Measurements from ENCODE around the gene CUL2. TPM values are rescaled to one million over a fixed set of nuclear protein-coding genes. Genes with fewer than 3 reads are reported as not detected.
A peak's percentile ranks its signal among the peaks of the same experiment; 100 is the strongest.

The CUL2 gene
- total RNA-seq, 4 donors from 2014 or later, result 12.0 to 23.8 (median 13.3) TPM

DNA sequence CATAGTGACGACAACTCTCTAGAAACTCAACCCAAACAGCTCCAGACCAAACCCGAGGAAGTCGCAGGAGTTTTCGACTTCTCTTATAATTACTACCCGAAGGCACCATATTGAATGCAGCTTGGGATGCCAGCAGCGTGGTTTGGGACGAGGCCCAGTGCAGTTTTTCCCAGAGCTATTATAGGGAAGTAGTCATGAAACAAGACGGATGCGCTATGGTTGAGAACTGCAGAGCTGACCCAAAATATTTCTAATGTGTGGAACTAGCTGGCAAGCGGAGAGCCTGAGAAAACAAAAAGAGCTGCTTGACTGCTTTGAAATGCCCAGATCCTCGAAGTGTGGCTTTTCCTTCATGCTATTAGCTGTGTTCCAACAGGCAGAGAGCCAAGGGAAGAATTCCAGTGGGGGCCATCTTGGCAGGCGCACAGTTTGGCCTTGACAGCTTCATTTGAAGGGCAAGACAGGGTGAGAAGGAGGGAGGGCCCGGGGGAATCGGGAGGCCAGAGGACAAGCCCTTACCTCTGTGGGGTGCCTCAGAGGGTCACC, 122.7 kb downstream of the CUL2 start:
- TF ChIP-seq POLR2A (IDR thresholded peaks at IDR 0.05) (no peak), EP300 (IDR thresholded peaks at IDR 0.05) (no peak)
- TF ChIP-seq, protein P1, sequence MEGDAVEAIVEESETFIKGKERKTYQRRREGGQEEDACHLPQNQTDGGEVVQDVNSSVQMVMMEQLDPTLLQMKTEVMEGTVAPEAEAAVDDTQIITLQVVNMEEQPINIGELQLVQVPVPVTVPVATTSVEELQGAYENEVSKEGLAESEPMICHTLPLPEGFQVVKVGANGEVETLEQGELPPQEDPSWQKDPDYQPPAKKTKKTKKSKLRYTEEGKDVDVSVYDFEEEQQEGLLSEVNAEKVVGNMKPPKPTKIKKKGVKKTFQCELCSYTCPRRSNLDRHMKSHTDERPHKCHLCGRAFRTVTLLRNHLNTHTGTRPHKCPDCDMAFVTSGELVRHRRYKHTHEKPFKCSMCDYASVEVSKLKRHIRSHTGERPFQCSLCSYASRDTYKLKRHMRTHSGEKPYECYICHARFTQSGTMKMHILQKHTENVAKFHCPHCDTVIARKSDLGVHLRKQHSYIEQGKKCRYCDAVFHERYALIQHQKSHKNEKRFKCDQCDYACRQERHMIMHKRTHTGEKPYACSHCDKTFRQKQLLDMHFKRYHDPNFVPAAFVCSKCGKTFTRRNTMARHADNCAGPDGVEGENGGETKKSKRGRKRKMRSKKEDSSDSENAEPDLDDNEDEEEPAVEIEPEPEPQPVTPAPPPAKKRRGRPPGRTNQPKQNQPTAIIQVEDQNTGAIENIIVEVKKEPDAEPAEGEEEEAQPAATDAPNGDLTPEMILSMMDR (IDR thresholded peaks at IDR 0.05), result no peak
- no peak overlapping the region for H3K4me3 ChIP-seq
- 14 to 18% methylated on average over 14 of the region's 14 CpGs for WGBS, 2 donors
- DNase-seq (ENCODE audit: low spot score in 2 of 2), result peak; percentile 28 to 36
- H3K4me1 ChIP-seq, result peaks cover 0 to 19% (median 10%) of the 10 kb centered on the region in 4 donors
- no peaks in the 10 kb centered on the region for H3K27me3 ChIP-seq
- H3K9me3 ChIP-seq, result no peaks in the 10 kb centered on the region
- H3K36me3 ChIP-seq, result no peaks in the 10 kb centered on the region
- H3K27ac ChIP-seq, result peak overlapping the region in 3 of 4 donors; percentile 18 to 79 (median 19)

DNA sequence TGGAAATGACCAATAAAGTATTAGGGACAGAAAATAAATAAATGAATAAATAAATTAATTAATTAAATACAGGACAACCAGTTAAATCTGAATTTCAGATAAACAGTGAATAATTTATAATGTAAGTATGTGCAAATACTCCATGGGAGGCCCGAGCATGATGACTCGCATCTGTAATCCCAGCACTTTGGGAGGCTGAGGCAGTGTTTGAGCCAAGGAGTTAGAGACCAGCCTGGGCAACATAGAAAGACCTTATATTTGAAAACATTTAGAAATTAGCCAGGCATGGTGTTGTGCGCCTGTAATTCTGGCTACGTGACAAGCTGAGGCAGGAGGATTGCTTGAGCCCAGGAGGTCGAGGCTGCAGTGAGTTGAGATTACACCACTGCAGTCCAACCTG, 123.7 kb downstream of the CUL2 start:
- TF ChIP-seq POLR2A (IDR thresholded peaks at IDR 0.05) (no peak), EP300 (IDR thresholded peaks at IDR 0.05) (no peak)
- TF ChIP-seq, protein P1 (IDR thresholded peaks at IDR 0.05), result no peak
- Histone ChIP-seq H3K4me1 (peaks cover 0 to 19% (median 10%) of the 10 kb centered on the region in 4 donors), H3K27me3 (no peaks in the 10 kb centered on the region), H3K27ac (no peak overlapping the region), H3K9me3 (no peaks in the 10 kb centered on the region), H3K4me3 (no peak overlapping the region), H3K36me3 (no peaks in the 10 kb centered on the region)
- WGBS, 2 donors, result 93% methylated on average over 5 of the region's 5 CpGs
- no peak for DNase-seq (ENCODE audit: low spot score in 2 of 2)

DNA sequence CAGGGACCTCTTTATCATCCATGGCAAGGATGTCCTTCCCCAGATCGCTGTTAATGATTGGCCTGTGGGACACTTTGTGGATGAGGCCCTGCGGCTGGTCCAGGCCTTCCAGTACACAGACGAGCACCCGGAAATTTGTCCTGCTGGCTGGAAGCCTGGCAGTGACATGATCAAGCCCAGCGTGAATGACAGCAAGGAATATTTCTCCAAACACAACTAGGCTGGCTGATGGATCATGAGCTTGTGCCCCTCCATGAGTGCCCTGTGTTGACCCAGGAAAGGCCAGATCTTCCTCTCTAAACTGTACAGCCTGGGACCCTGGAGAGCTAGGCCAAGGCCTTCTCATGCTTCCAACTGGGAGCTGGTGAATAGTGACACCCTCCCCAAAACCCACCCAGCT, 124.1 kb downstream of the CUL2 start:
- TF ChIP-seq, protein P1 (IDR thresholded peaks at IDR 0.05), result no peak
- TF ChIP-seq EP300 (IDR thresholded peaks at IDR 0.05), result no peak
- no peak for TF ChIP-seq POLR2A (IDR thresholded peaks at IDR 0.05)
- H3K4me3 ChIP-seq, result no peak overlapping the region
- H3K27me3 ChIP-seq, result no peaks in the 10 kb centered on the region
- no peak for DNase-seq (ENCODE audit: low spot score in 2 of 2)
- H3K36me3 ChIP-seq, result no peaks in the 10 kb centered on the region
- 94 to 97% methylated on average over 5 of the region's 5 CpGs for WGBS, 2 donors
- H3K9me3 ChIP-seq, result no peaks in the 10 kb centered on the region
- H3K27ac ChIP-seq, result no peak overlapping the region
- H3K4me1 ChIP-seq, result peaks cover 0 to 19% (median 10%) of the 10 kb centered on the region in 4 donors

DNA sequence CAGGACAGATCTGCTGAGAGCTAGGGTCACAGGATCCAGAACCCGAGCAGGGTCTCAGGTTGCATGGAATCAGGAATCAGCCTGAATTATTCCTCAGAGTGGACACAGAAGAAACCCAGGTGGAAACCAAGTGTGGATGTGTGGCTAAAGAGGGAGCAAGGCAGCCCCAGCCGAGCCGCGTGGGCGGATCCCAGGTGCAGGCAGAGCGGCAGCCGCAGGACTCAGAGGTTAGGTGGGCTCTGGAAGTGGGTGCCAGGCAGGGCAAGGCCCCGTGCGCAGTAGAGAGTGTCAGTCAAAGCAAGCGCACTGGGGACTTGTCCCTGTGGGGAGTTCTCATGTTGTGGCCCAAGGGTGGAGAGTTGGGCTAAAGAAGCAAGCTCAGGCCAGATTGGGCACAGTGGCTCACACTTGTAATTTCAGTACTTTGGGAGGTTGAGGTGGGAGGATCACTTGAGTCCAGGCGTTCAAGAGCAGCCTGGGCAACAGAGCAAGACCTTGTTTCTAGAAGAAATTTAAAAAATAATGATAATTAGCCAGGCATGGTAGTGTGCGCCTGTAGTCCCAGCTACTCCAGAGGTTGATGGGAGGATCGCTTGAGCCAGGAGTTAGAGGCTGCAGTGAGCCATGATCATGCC, 125.9 kb downstream of the CUL2 start:
- no peak overlapping the region for H3K4me3 ChIP-seq
- no peaks in the 10 kb centered on the region for H3K27me3 ChIP-seq
- H3K4me1 ChIP-seq, result peaks cover 0 to 19% (median 10%) of the 10 kb centered on the region in 4 donors
- H3K27ac ChIP-seq, result no peak overlapping the region
- H3K36me3 ChIP-seq, result no peaks in the 10 kb centered on the region
- no peak for DNase-seq (ENCODE audit: low spot score in 2 of 2)
- WGBS, 2 donors, result 97% methylated on average over 13 of the region's 13 CpGs
- no peak for TF ChIP-seq EP300 (IDR thresholded peaks at IDR 0.05)
- TF ChIP-seq POLR2A (IDR thresholded peaks at IDR 0.05), result no peak
- TF ChIP-seq, protein P1 (IDR thresholded peaks at IDR 0.05), result no peak
- no peaks in the 10 kb centered on the region for H3K9me3 ChIP-seq

DNA sequence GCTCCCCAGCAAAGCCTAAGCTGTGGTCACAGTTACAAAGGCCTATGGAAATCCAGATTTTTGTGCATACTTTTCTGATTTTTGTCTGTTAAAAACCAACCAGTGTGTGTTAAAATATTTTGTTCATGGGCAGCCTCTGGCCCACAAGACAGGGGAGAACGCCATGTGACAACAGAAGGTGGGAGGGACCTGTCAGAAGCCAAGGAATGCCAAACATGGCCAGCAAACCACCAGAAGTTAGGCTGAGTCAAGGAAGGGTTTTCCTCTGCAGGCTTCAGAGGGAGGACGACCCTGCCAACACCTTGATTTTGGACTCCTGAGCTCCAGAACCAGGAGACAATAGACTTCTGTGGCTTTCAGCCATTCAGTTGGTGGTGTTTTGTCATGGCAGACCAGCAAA, 127.3 kb downstream of the CUL2 start:
- DNase-seq (ENCODE audit: low spot score in 2 of 2), result no peak
- Histone ChIP-seq H3K27me3 (no peaks in the 10 kb centered on the region), H3K4me3 (no peak overlapping the region), H3K27ac (no peak overlapping the region), H3K36me3 (no peaks in the 10 kb centered on the region), H3K4me1 (peaks cover 0 to 15% (median 10%) of the 10 kb centered on the region in 4 donors), H3K9me3 (no peaks in the 10 kb centered on the region)
- TF ChIP-seq EP300 (IDR thresholded peaks at IDR 0.05), result no peak
- TF ChIP-seq POLR2A (IDR thresholded peaks at IDR 0.05), result no peak
- TF ChIP-seq, protein P1 (IDR thresholded peaks at IDR 0.05), result no peak
- 85 to 100% methylated on average over 1 to 2 of the region's 2 CpGs for WGBS, 2 donors
